Measurements from ENCODE around the gene NAT16. TPM values are rescaled to one million over a fixed set of nuclear protein-coding genes. Genes with fewer than 3 reads are reported as not detected.

Gene NAT16
- total RNA-seq, 1 donor: not detected

- Histone ChIP-seq H3K4me2 (ENCODE audit: insufficient read depth, low read length) (no peak overlapping the region), H3K4me3 (ENCODE audit: insufficient read depth, low read length) (no peak overlapping the region), H3K36me3 (ENCODE audit: insufficient read depth, low read length) (peaks cover 36% of the 10 kb centered on the region), H2AFZ (ENCODE audit: low read length) (no peak overlapping the region), H3K79me2 (ENCODE audit: insufficient read depth, low read length) (peaks cover 20% of the 10 kb centered on the region), H3K9me3 (ENCODE audit: low read depth, low read length) (no peaks in the 10 kb centered on the region), H3K27me3 (ENCODE audit: insufficient read depth, low read length) (peaks cover 17% of the 10 kb centered on the region), H3K4me1 (ENCODE audit: insufficient read depth, low read length) (peaks cover 20% of the 10 kb centered on the region), H4K20me1 (ENCODE audit: insufficient read depth, low read length) (peaks cover 43% of the 10 kb centered on the region), H3K27ac (ENCODE audit: low read depth, low read length) (no peak overlapping the region)
- no peak for TF ChIP-seq CTCF (IDR thresholded peaks at IDR 0.05; ENCODE audit: extremely low read depth, low read depth, low read length)
- DNase-seq (ENCODE audit: insufficient read length, low spot score, missing footprints): peak; percentile 97
Observed at GRCh38 chr7:101159696-101160674, 20.1 kb downstream of the NAT16 start.

GRCh38 chr7:101156866-101157589 is 23.1 kb downstream of the NAT16 start:
- Histone ChIP-seq H3K4me2 (ENCODE audit: insufficient read depth, low read length) (no peak overlapping the region), H2AFZ (ENCODE audit: low read length) (no peak overlapping the region), H3K4me3 (ENCODE audit: insufficient read depth, low read length) (no peak overlapping the region), H4K20me1 (ENCODE audit: insufficient read depth, low read length) (peaks cover 24% of the 10 kb centered on the region), H3K36me3 (ENCODE audit: insufficient read depth, low read length) (peaks cover 32% of the 10 kb centered on the region), H3K79me2 (ENCODE audit: insufficient read depth, low read length) (peaks cover 27% of the 10 kb centered on the region), H3K27ac (ENCODE audit: low read depth, low read length) (no peak overlapping the region), H3K27me3 (ENCODE audit: insufficient read depth, low read length) (peaks cover 3% of the 10 kb centered on the region), H3K9me3 (ENCODE audit: low read depth, low read length) (no peaks in the 10 kb centered on the region), H3K4me1 (ENCODE audit: insufficient read depth, low read length) (peaks cover 20% of the 10 kb centered on the region)
- peak; percentile 49 for DNase-seq (ENCODE audit: insufficient read length, low spot score, missing footprints)
- TF ChIP-seq CTCF (IDR thresholded peaks at IDR 0.05; ENCODE audit: extremely low read depth, low read depth, low read length): no peak

DNA sequence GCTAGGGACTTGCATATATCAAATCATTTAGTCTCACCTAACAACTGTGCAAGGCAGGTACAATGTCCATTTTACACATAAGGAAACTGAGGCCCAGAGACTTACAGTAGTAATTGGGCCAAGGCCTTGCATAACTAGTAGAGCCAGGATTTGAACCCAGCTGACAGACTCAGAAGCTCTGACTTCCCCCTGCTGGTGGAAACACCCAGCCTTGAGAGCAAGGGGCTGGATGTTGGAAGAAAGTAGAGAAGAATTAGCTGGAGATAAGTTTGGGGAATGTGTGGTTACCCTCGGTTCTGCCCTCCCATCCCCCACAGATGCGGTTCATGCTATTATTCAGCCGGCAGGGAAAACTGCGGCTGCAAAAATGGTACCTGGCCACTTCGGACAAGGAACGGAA is 23.8 kb downstream of the NAT16 start:
- peak; percentile 35 for DNase-seq (ENCODE audit: insufficient read length, low spot score, missing footprints)
- no peak overlapping the region for H3K4me2 ChIP-seq (ENCODE audit: insufficient read depth, low read length)
- H3K27ac ChIP-seq (ENCODE audit: low read depth, low read length): no peak overlapping the region
- H3K4me1 ChIP-seq (ENCODE audit: insufficient read depth, low read length): peaks cover 20% of the 10 kb centered on the region
- H3K36me3 ChIP-seq (ENCODE audit: insufficient read depth, low read length): peaks cover 26% of the 10 kb centered on the region
- H3K27me3 ChIP-seq (ENCODE audit: insufficient read depth, low read length): peaks cover 3% of the 10 kb centered on the region
- no peak overlapping the region for H2AFZ ChIP-seq (ENCODE audit: low read length)
- no peak overlapping the region for H3K4me3 ChIP-seq (ENCODE audit: insufficient read depth, low read length)
- TF ChIP-seq CTCF (IDR thresholded peaks at IDR 0.05; ENCODE audit: extremely low read depth, low read depth, low read length): peak; percentile 28
- H3K9me3 ChIP-seq (ENCODE audit: low read depth, low read length): no peaks in the 10 kb centered on the region
- H4K20me1 ChIP-seq (ENCODE audit: insufficient read depth, low read length): peaks cover 20% of the 10 kb centered on the region
- peaks cover 27% of the 10 kb centered on the region for H3K79me2 ChIP-seq (ENCODE audit: insufficient read depth, low read length)

- TF ChIP-seq CTCF (IDR thresholded peaks at IDR 0.05; ENCODE audit: extremely low read depth, low read depth, low read length): no peak
- Histone ChIP-seq H3K9me3 (ENCODE audit: low read depth, low read length) (no peaks in the 10 kb centered on the region), H3K4me2 (ENCODE audit: insufficient read depth, low read length) (peak overlapping the region; percentile 93), H3K4me1 (ENCODE audit: insufficient read depth, low read length) (peaks cover 20% of the 10 kb centered on the region), H3K79me2 (ENCODE audit: insufficient read depth, low read length) (peaks cover 27% of the 10 kb centered on the region), H4K20me1 (ENCODE audit: insufficient read depth, low read length) (peaks cover 13% of the 10 kb centered on the region), H3K4me3 (ENCODE audit: insufficient read depth, low read length) (peak overlapping the region; percentile 88), H3K27ac (ENCODE audit: low read depth, low read length) (peak overlapping the region; percentile 19), H3K36me3 (ENCODE audit: insufficient read depth, low read length) (peaks cover 26% of the 10 kb centered on the region), H3K27me3 (ENCODE audit: insufficient read depth, low read length) (peaks cover 3% of the 10 kb centered on the region), H2AFZ (ENCODE audit: low read length) (peak overlapping the region; percentile 59)
- DNase-seq (ENCODE audit: insufficient read length, low spot score, missing footprints): peak; percentile 57
Observed at GRCh38 chr7:101155303-101155702, 24.8 kb downstream of the NAT16 start.

All from osteoblast (primary cell).